Hematopoietic multipotent progenitor cell treated with erythropoietin and hydrocortisone succinate and interleukin-3 and kit ligand, for 17 days (in vitro differentiated cells): ENCODE measurements around the gene ITPR2.
"Not testable (repeated sequence)": the region's sequence is repeated elsewhere in the genome, so short reads cannot be mapped to it uniquely, and the experiment has no call there.

Experiments used
- DNase-seq: peaks from one replicate; pipeline ENCODE4 v3.0.0-alpha.2; 2015; ENCODE audit warnings: low spot score

ITPR2 gene

DNA sequence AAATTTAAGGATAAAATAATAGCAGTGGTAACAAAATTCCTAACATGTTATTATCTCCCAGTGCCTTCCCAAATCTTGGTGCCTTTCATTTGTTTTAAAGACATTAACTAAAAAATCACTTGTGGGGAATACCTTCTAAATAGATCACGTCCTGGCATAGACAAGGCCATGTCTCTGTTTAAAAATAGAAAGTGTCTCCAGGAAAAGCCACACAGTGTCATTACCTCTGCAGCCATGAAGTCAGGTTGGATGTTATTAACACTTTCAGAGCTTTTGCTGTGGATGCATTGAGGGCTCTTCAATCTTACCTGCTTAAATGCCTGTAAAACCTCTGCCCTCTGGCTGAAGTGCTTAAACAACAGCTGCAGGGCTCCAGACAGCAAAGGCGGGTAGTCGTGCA, 211.1 kb downstream of the ITPR2 start:
- DNase-seq, result no peak

DNA sequence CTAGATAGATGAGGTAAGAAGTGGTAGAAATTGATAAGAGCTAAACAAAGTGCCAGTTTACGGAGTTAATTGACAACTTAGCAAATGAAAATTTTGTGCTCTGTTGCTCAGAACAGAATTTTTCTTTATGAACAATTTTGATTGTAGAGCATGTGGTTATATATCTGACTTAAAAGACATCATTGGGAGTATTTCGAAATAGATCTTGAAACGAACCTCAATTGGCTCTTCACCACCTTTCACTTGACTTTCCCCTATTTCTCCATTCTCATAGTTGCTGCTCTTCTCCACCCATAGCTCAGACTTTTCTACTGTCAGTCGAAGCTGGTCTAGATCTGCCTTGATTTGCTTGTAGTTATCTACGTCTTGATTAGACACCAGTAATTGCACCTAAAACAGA, 212.1 kb downstream of the ITPR2 start:
- DNase-seq, result no peak

GRCh38 chr12:26617513-26617912, 215.5 kb downstream of the ITPR2 start:
- DNase-seq, result no peak

GRCh38 chr12:26614011-26614616, 218.9 kb downstream of the ITPR2 start:
- no peak for DNase-seq

DNA sequence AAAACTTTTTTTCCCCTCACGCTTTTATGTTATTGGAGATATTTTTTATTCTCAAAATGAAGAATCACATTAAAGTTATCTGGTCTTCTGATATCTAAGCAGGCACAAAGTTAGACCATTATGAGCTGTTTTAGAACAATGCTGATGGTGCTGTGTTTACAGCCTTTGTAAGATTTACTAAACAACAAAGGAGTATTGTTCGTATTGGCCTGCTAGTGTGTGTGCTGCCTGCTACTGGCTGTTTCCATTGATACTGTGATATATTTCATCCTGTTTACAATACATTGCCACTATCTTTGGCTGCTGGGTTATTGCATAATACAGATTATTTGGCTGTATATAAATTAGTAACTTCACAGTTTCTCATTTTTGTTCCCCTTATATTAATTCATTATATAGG, 220.8 kb downstream of the ITPR2 start:
- no peak for DNase-seq

- no peak for DNase-seq
Measured at GRCh38 chr12:26611598-26611997, 221.4 kb downstream of the ITPR2 start.

- DNase-seq, result no peak
Measured at GRCh38 chr12:26610774-26611173, 222.2 kb downstream of the ITPR2 start.

DNA sequence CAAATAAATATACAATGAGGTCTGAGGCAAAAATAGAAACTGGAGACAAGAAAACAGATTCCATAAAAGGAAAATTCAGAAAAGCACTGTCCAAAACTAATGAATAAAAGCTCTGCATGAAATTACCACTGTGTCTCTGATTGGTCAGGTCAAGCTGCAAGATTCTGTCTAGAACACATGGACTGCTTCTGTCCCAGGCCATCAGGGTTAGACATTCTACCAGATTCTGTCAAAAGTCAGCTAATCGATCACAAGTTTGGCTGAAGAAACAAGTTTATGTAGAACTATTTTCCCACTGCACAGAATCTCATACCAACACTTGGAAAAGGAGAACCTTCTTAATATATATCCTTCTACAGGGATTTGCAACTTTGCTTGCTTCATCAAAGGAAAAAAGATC, 223.0 kb downstream of the ITPR2 start:
- DNase-seq, result no peak

- no peak for DNase-seq
Measured at GRCh38 chr12:26608706-26609105, 224.3 kb downstream of the ITPR2 start.

GRCh38 chr12:26608273-26608672, 224.7 kb downstream of the ITPR2 start:
- no peak for DNase-seq

DNA sequence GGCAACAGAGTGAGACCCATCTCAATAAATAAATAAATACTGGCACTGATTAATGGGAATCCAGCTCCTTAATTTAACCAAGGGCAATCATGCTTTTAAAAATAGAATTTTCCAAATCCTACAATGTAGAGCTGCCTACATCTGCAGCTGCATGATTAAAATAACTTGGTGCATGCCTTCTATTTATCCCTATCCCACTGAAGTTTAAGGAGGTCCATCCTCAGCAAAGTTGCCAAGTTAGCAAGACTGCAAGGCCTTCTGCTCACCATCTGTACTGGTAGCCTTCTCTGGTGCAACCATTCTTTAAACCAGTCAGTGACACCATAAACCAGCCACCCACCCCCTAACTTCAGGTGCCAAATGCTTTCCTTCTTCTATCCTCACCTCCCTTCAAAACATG, 226.1 kb downstream of the ITPR2 start:
- DNase-seq, result no peak

- not testable (repeated sequence) for DNase-seq
Measured at GRCh38 chr12:26604813-26605212, 228.2 kb downstream of the ITPR2 start.

DNA sequence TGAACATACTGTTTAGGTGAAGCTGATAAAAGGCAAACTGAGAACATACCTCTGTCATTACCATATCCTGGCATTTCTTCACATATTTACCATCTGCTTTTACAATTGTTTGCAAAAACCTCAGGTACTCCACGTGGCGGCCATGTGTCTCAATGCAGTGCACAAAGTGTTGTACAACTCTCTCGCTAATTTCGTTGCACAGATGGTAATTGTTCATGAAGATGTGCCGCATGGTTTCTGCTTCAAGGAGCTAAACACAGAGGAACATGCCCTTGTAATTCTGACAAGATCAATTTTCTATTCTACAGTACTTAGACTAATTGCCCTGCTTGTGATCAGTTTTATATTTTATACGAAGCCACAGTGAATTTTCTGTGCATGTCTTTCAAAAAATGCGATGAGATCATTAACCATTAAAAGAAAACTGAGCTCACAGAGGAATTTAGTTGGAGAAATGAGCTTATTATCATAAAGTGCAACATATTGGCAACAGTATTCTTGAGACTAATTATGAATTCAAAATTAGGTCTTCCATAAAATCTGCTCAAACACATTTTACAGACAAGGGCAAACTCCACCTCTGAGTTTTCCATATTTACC, 233.8 kb downstream of the ITPR2 start:
- no peak for DNase-seq

DNA sequence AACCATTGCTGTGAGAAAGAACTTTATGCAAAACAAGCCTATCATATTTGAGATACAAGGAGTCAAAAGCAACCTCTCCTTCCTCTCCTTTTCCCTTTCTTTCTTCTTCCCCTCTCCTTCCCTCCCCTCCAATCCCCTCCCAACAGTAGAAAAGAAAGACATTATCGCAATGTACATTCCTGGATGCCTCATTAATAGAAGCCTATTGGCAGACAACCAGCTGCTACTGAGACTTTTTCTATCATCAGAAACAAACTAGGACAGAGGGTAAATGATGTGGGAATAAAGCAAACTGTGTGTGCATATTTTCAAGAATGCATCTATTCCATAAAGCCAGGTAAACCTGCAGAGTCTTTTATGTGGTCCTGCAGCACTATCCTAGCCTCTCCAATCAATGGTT, 237.2 kb downstream of the ITPR2 start:
- no peak for DNase-seq

DNA sequence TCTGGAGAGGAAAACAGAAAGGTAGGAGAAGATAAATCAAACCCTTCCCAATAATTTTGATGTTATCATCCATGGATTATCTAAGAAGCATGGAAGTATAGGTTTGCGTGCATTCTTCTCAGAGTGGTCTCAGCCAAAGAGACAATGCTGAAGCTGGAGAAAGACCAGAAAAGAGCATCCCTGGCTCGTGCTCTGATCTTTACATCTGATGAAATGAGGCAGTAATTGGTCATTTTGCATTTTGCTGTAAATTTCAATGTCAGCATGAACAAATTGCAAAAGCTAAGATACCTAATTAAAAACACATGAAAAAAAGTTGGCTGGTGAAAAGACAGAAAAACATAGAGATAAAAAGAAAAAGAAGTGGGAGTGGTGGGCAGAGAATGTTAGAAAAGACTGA, 252.4 kb downstream of the ITPR2 start:
- no peak for DNase-seq

- no peak for DNase-seq
Measured at GRCh38 chr12:26576266-26576665, 256.7 kb downstream of the ITPR2 start.

DNA sequence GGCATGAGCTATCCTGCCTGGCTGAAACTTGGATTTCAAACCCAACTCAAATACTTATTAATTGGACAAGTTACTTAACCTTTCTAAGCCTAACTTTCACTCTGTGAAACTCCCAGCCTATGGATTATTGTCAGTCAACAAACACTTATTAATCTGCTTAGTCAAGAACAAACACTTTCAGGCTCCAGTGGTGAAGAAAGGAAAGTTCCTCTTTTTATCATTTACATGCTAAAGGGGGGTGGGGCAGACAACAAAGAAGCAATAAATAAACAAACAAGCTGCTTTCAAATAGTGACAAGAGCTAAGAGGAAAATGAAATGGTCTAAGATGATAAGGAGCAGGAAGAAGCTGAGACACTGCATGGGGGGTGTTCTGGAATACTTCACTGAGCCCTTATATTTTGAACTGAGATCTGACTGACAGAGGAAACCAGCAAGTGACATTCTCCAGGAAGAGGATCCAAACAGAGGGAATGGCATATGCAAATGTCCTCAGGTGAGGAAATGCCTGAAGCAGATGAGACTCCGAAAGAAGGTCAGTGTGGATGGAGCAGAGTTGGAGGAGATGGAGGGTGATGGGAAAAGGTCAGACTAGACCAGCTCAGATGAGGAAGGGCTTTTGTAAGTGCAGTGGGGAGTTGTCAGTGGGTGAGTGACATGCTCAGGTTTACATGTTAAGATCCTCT, 259.6 kb downstream of the ITPR2 start:
- DNase-seq, result no peak

- DNase-seq, result no peak
Measured at GRCh38 chr12:26572137-26572536, 260.9 kb downstream of the ITPR2 start.

DNA sequence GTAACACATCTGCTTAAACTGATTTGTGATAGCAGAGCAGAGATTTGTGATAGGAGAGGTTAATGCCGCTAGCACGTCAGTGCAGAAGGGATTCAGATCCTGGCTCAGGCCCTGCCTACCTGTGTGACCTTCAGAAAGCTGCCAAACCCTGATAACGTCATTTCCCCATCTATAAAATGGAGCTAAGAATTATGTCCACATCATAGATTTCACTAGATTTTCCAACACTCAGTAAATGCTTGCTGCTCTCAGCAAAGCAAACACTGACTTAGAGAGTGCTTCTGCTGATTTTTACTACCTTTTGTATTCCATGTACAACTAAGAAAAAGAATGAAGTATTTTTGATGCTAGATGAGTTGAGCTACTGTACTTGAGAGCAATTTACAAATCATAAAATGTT, 261.4 kb downstream of the ITPR2 start:
- no peak for DNase-seq

GRCh38 chr12:26567126-26567525, 265.9 kb downstream of the ITPR2 start:
- DNase-seq, result no peak

- no peak for DNase-seq
Measured at GRCh38 chr12:26566675-26567074, 266.3 kb downstream of the ITPR2 start.

- DNase-seq, result no peak
Measured at GRCh38 chr12:26566186-26566585, 266.8 kb downstream of the ITPR2 start.

DNA sequence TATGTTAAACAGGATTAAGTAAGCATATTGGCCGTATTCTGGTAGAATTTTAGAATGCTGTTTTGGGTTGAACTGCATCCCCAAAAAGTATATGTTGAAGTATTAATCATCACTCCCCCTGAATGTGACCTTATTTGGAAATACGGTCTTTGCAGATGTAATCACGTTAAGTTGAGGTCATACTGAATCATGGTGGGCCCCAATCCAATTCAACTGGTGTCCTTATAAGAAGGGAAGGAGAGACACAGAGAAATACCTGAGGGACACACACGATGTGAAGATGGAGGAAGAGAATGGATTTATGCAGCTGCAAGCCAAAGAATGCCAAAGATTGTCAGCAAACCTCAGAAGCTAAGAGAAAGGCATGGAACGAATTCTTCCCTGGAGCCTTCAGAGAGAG, 268.6 kb downstream of the ITPR2 start:
- no peak for DNase-seq

- DNase-seq, result no peak
Measured at GRCh38 chr12:26563552-26563951, 269.4 kb downstream of the ITPR2 start.
